ENCODE results near the gene ESR1.
"Not testable (repeated sequence)": the region's sequence is repeated elsewhere in the genome, so short reads cannot be mapped to it uniquely, and the experiment has no call there.

ESR1 gene

GRCh38 chr6:152123076-152123475, 315.6 kb downstream of the ESR1 start:
- in situ Hi-C loops (cut with MboI; ENCODE audit: low sequenced_read_pairs) = no loop called here

DNA sequence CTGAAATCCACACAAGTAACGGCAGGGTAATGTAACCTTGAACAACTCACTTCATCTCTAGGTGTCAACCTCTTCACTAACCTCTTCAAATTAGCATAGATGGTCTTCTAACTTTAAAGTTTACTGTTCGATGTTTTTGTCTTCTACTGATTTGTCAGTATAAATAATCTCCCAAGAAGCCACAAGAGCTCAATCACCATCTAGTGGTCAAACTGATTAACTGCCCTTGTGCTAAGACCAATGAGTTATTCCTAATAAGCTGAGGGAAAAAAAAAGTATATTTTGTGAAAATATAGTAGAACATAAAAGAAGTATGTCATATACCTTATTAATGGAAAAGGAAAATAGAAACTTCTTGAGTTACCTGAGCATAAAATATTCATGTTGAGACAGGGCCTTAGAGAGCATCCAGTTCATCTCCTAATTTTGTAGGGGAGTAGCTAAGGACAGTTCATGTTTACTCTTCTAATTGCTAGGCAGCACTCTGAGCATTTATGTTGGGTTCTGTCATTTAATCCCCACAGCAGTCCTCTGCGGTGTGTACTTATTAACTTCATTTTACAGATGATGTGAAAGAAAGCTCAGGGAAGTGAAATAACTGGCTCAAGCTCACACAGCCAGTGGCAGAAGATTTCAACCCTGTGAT, 317.1 kb downstream of the ESR1 start:
- in situ Hi-C loops (cut with MboI; ENCODE audit: low sequenced_read_pairs) = no loop called here

DNA sequence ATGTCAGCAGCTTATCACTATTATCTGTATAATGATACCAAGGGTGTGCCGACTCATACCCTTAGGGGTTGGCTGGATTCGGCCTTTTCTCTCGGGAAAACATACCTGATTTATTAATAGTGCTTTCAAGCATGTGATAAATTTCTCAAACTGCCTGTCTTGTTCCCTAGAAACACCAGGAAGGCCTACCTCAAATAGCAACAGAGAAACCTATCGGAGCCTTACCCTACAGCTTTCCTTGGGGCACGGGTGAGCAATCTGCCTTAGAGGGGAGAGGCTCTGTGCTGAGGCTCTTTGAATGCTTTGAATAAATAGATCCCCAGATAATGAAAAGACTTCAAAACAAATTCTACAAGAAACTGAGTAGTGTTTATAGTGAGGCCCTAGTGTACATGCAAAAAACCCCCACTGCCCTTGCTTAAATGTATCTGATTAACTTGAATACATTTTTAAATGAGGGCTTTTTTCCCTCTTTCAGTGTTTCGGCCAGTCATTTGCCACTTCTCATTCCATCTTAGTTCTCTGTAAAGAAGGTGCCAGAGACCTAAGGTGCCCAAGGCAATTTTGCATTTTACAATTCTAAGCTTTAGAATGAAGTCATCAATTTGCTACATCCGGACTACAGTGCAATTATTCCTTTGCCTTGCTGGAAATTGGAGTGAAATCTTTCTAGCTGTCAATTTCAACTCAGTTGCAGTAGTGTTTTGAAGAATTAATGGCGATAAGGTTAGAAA, 320.1 kb downstream of the ESR1 start:
- in situ Hi-C loops (cut with MboI; ENCODE audit: low sequenced_read_pairs) = no loop called here

DNA sequence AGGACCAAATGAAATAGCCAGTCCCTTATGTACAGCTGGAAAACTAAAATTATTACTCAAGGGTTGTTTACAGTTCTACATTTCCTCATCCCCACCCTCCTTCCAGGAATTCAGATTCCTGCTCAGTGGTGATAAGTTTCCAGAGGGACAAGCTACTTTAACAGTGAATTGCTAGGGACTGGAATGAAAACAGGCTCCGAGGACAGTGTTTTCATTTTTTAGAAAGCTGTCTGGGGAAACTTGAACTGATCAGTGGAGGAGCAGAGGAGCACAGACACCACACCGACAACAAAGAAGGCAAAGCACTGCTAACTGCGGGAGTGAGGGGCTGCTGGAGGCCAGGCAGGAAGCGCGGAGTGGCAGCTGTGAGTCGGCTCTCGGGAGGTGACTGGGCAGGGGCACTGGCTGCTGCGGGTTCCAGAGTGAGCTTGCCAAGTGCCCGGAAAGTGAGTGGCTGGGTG, 322.2 kb downstream of the ESR1 start:
- in situ Hi-C loops (cut with MboI; ENCODE audit: low sequenced_read_pairs) = no loop called here

DNA sequence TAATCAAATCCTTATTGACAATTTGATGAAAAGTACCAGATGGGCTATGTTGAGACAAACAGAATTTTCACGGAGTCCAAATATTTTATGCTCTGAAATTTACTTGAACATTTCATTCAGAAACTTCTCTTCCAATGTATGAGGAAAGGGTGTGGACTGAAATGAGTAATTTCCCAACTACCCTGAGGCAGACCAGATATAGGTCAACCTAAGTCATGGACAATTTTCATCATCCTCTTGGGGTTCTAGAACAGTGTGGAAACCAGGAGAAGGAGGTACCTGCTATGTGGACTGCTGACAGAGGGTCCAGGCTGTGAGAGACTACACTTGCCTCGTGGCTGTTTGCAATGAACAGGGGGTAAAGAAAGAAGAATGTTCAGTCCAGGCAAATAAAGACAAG, 323.0 kb downstream of the ESR1 start:
- in situ Hi-C loops (cut with MboI; ENCODE audit: low sequenced_read_pairs) = no loop called here

DNA sequence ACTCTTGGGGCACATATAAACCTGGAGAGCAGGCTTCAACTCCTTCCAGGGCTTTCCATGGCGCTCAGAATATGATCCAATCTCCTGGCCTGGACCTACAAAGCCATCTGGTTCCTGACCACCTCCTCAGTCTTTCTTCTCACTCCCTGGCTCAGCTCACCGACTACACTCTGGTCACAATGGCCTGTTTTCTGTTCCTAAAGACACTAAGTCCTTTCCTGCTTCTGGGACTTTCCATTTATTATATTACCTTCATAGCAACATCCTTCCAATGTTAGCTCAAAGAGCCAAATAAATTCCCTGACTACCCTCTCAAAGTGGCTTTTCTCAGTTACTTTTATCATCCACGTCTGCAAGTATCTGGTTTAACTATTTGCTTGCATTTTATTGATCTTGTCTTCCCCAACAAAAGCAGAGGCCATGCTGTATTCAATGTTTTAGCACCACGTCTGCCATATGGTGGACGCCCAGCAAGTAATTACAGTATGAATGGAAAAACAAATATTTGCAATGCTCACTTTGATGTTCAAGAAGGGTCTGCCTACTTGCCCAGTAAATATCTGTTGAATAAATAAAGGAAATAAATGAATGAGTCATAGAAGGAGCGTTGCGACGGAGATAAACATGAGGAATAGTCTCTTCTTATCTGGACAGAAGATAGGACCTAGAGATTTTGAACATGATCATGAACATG, 328.4 kb downstream of the ESR1 start:
- in situ Hi-C loops (cut with MboI; ENCODE audit: low sequenced_read_pairs) = no loop called here

GRCh38 chr6:152136449-152136825, 329.0 kb downstream of the ESR1 start:
- in situ Hi-C loops (cut with MboI; ENCODE audit: low sequenced_read_pairs) = no loop called here

- in situ Hi-C loops (cut with MboI; ENCODE audit: low sequenced_read_pairs) = not testable (repeated sequence)
Observed at GRCh38 chr6:152138344-152138743, 330.9 kb downstream of the ESR1 start.

DNA sequence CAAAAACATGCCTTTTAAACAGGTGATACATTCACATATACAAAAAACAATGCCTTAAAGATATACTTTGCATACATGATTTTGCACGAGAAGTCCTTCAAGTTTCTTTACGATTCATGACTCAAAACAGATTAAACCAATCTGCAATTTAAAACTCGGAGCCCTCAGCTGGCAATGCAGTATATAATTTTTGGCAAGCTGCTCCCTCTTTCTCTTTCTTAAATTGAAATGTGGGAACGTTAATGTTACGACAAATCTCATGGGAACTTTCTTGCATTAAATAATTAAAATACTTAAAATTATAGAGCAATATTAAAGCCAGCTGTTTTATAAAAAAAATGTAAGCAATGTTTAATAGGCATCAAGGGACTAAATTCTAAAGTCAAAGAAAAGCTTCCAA, 334.6 kb downstream of the ESR1 start:
- in situ Hi-C loops (cut with MboI; ENCODE audit: low sequenced_read_pairs) = no loop called here

DNA sequence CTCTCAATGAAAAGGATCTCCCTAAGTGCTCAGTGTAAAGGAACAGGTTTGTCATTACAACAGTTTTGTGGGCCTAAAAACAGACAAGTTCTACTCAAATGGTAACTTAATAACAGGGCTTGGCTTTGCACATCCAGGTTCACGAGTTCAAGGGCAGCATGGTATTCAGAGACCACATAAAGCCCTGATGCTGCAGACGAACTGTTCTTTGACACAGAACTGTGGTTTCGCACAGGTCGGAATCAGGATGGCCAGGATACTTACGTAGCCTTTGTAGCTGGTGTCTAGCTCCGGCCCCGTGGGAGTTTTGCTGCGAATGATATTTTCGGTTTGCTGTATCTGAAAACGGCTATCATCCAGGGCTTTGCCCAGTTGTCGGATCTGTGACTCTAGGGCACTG, 335.9 kb downstream of the ESR1 start:
- in situ Hi-C loops (cut with MboI; ENCODE audit: low sequenced_read_pairs) = no loop called here

GRCh38 chr6:152146385-152146784, 338.9 kb downstream of the ESR1 start:
- in situ Hi-C loops (cut with MboI; ENCODE audit: low sequenced_read_pairs) = no loop called here

GRCh38 chr6:152147269-152147668, 339.8 kb downstream of the ESR1 start:
- in situ Hi-C loops (cut with MboI; ENCODE audit: low sequenced_read_pairs) = no loop called here

DNA sequence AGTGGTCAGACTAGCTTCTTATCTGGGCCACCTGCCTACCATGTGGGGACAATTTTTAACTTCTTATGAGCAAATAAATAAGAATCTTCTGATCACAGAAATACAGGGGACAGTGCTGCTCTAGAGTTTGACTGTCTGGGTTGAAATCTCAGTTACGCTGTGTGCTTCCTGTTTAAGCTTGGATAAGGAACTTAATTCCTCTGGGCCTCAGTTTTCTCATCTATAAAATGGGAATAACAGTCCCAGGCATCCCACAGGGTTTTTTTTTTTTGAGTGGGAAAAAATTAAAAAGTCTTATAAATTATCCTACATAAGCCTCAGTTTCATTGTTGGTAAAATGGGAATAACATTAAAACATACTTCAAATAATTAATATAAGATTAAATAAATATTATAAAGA, 340.9 kb downstream of the ESR1 start:
- in situ Hi-C loops (cut with MboI; ENCODE audit: low sequenced_read_pairs) = no loop called here

DNA sequence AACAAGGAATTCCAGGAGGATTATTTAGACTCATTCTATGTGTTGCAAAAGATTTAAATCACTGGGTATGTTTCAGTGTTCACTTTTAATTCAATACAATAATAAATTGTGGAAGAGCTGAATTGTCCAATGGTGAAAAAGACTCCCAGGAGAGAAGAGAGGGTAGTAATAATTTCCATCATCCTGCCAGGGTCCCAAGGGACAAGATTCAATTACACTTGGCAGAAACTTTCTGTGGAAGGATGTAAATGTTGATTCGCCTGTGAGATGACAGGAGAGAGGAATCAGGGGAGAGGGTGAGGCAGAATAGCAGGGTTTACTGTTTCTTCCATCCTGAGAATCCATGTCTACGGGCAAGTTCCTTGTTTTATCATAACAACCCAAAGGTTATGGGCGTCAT, 342.7 kb downstream of the ESR1 start:
- in situ Hi-C loops (cut with MboI; ENCODE audit: low sequenced_read_pairs) = no loop called here

DNA sequence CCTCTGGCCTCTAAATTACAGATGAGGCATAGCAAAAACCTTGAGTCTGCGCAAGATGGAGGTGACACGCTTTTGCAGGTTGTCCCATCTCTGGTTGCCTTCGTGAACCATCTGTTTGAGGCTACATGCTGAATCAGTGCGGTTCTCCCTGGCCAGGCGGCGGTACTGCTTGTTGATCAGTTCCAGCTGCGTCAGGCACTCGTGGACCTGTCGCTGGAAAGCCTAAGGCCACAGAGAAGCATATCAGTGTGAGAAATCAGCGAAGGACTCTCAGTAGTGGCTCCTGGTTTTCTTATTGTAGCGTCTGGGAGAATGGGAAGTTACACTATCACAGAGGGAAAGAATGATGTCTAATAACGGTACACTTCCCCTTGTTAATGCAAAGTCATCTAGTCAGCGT, 344.4 kb downstream of the ESR1 start:
- in situ Hi-C loops (cut with MboI; ENCODE audit: low sequenced_read_pairs) = no loop called here

- in situ Hi-C loops (cut with MboI; ENCODE audit: low sequenced_read_pairs) = no loop called here
Observed at GRCh38 chr6:152154559-152155356, 347.3 kb downstream of the ESR1 start.

DNA sequence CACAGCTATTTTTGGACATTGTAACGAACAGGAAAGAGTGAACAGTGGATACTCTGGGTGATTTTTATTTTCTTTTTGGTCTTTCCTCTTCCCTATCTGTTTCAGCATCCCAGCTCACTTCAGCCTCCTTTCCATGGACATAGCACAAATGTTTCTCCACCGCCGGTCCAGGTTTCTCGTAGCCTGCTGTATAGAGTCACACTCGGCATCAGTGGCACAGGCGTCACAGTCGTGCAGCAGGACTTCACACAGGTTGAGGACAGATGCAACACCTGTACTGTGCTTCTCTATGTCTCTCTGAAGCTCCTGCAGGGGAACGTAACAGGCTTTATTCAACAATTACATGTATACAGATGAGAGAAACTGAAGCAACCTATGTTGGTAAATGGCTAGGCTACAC, 348.3 kb downstream of the ESR1 start:
- in situ Hi-C loops (cut with MboI; ENCODE audit: low sequenced_read_pairs) = no loop called here

DNA sequence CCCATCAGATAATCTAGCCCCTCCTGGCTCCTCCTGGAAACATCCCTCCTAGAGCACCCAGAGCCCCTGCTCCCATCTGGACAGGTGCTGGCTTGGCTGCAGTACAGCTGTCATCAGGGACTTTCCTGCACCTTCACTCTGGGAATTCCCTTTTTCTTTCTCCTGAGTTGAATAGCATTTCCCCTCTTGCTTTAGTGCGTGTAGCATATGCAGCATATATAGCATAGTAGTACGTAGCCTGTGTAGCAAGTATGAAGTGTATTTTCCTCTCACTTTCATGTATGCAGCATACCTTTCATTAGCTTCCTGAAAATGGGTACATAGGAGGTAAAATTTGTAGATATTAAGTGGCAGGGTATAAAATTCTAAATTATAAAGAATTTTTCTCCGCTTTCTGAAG, 352.9 kb downstream of the ESR1 start:
- in situ Hi-C loops (cut with MboI; ENCODE audit: low sequenced_read_pairs) = no loop called here

DNA sequence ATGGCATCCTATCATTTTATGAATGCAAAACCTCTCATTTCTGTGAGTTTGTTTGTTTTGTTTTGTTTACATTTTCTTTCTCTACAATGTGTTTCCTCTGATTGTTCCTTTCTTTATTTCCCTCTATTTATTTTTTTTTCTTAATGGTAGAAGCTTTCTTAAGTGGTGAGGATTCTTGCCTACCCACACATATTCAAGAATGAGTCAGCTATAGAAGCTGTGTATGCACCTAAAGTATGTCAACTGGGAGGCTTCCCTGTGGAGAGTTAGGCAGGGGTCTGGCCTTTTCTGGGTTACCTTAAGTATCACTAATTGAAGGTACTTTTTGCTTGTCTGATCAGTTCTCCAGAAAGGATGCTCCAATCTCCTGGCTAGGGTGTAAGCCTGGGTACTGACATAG, 354.0 kb downstream of the ESR1 start:
- in situ Hi-C loops (cut with MboI; ENCODE audit: low sequenced_read_pairs) = no loop called here

DNA sequence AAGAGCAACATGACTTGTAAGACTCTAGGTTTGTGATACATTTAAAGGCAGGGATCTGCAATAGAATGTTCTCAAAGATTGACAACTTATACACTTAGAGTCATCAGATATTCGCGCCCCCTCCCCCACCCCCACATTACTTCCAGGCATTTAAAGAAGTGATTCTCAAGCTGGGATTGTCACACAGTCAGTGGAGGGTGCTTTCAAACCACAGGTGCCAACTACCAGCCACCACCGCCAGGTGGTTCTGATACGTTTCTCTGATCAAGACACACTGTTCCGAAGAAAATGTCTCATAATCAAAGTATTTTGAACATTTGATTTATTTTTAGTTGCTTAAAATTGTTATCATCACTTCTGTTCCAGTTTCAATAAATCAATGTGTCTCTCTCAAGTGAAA, 357.5 kb downstream of the ESR1 start:
- in situ Hi-C loops (cut with MboI; ENCODE audit: low sequenced_read_pairs) = no loop called here

GRCh38 chr6:152166497-152166896, 359.0 kb downstream of the ESR1 start:
- in situ Hi-C loops (cut with MboI; ENCODE audit: low sequenced_read_pairs) = no loop called here

Measured in HL-60/S4 treated with phorbol 12-myristate 13-acetate at 8.2 ng/mL for 4 days and 3 days (cell line).